ENCODE data around the gene ELAVL1.
A peak's percentile ranks its signal among the peaks of the same experiment; 100 is the strongest.

ELAVL1 gene

DNA sequence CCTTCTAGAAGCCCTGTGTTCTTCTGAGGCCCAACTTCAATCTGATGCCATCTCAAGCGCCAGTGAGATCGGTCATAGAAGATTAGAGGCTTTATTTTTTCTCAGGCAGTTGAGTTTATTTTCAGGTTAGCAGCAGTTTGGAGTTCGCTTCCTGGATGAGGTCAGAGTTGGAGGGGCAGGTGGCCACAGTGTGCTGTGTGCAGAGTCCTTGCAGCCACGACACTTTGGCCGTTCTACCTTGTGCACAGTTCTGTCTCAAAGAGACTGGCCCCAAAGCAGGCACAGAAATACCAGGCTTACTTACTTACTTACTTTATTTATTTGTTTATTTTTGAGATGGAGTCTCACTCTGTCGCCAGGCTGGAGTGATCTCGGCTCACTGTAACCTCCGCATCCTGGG is 15.9 kb upstream of the ELAVL1 start:
- DNase-seq (ENCODE audit: low read depth) = no peak

GRCh38 chr19:8020681-8021080 is 15.2 kb upstream of the ELAVL1 start:
- no peak for DNase-seq (ENCODE audit: low read depth)

GRCh38 chr19:8017808-8018207 is 12.4 kb upstream of the ELAVL1 start:
- peak; percentile 16 for DNase-seq (ENCODE audit: low read depth)

DNA sequence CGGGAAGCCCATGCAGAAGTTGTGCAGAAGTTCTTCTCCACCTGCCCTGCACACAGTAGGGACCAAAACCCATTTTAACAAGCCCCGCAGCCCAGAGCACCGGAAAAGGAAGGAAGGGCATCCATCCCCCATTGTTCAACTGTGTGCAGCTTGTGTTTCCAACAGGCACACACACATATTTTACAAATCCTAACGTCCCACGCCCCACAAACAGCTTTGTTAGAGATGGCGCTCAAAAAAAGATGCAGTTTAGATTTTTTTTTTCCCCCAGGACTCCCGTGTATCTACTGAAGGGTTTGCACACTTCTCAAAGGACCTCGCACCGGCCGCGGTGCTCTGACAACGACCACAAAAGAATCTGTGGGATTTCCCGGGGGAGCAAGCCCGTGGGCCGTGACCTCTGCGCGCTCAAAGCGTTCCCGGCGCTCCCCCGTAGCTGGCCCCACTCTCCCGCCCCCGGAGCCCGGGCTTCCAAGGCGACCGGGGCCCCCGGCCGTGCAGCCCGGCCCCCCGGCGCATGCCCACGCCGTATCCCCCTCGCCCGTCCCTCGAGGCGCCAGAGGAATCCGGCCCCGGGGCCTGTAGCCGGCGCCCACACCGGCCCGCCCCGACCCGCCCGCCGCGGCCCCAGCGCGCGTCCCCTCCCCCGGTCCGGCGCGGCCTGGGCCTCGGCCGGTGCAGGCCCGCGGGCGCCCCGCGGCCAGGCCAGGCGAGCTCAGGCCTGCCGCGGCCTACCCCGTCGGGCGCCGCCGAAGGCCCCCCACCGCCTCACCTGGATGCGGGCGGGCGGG is 523 bp downstream of the ELAVL1 start:
- DNase-seq (ENCODE audit: low read depth) = no peak

GRCh38 chr19:8004001-8004400 is 1.4 kb downstream of the ELAVL1 start:
- no peak for DNase-seq (ENCODE audit: low read depth)

DNA sequence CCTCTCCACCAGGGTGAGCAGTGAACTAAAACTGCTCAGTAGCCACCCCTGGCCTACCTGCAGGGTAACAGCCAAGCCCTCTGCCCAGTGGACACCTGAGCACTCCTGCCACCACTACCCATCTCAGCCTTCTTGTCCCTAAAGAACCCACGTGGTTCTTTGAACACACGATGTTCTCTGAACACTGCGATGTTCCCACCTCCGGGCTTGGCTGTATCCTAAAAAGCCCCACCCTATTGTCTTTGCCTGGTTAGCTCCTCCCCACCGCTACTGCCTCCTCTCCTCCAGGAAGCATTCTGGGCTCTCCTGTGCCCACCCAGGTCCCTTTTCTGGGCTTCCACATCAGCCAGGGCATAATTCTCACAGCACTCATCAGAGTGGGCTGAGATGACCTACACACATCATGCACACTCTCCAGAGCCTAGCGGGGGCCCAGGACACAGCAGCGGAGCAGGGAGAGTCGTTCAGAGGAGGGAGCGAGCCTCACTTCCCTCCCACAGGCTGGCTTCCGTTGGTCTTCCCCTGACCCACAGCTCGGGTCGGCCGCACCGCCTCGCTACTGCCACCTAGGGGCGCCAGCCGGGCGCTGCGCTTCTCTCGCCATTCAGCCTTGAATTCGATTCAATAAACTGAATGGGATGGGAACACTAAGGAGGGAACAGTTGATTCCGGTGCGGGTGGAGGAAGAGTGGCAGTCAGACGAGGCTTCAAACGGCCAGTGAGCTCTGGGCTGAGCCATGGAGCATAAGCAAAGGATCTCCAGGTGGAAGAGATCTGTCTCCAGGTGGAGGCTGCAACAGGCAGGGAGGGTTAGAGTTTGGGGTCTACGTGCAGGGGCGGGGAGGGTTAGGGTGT is 3.2 kb downstream of the ELAVL1 start:
- peak; percentile 46 for DNase-seq (ENCODE audit: low read depth)

DNA sequence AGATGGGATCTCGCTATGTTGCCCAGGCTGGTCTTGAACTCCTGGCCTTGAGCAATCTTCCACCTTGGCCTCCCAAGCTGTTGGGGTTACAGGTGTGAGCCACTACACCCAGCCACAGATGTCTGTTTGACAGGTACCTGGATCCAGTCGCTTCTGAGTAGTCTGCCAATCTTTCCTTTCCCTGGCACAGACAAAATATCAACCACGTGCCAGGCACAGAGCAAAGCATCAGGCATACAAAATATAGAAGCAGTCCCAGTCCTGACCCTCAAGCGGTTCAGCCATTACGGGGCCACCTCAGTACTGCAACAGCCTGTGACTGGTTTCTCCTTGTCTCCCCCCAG is 3.8 kb downstream of the ELAVL1 start:
- no peak for DNase-seq (ENCODE audit: low read depth)

GRCh38 chr19:8000298-8001038 is 5.0 kb downstream of the ELAVL1 start:
- no peak for DNase-seq (ENCODE audit: low read depth)

DNA sequence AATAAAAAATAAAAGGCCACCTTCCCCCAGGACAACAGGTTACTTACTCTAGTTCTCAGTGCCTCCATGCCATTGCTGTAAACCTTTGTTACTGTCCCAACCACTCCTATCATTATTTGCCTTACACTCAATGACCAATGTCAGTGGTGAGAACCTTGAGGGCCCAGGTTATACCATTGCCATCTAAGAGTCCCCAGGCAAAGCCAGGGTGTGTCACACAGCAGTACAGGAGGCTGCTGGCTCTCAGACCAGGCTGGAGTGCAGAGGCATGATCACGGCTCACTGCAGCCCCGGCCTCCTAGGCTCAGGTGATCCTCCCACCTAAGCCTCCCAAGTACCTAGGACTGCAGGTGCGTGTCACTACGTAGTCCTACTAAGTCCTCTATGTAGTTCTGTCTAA is 6.1 kb downstream of the ELAVL1 start:
- no peak for DNase-seq (ENCODE audit: low read depth)

- no peak for DNase-seq (ENCODE audit: low read depth)
These were observed 7.5 kb downstream of the ELAVL1 start for GRCh38 chr19:7997809-7998480.

- DNase-seq (ENCODE audit: low read depth) = no peak
These were observed 8.6 kb downstream of the ELAVL1 start for GRCh38 chr19:7996883-7997282.

- no peak for DNase-seq (ENCODE audit: low read depth)
These were observed 9.7 kb downstream of the ELAVL1 start for GRCh38 chr19:7995810-7996158.

- no peak for DNase-seq (ENCODE audit: low read depth)
These were observed 10.3 kb downstream of the ELAVL1 start for GRCh38 chr19:7994928-7995809.

DNA sequence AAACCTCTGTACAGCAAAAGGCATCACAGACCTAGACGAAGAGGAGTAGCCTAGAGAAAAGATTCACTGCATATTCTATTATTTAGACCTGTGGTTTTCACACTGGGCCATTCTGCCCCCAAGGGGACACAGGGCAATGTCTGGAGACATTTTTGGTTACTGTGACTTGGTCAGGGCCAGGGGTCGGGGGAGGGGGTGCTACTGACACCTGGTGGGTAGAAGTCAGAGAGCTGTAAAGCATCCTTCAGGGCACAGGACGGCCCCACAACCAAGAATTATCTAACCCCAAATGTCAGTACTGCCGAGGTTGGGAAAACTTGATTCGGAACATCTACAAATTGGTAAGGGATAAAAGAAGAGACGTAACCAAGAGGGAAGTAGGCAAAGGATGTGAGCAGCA is 11.3 kb downstream of the ELAVL1 start:
- no peak for DNase-seq (ENCODE audit: low read depth)

DNA sequence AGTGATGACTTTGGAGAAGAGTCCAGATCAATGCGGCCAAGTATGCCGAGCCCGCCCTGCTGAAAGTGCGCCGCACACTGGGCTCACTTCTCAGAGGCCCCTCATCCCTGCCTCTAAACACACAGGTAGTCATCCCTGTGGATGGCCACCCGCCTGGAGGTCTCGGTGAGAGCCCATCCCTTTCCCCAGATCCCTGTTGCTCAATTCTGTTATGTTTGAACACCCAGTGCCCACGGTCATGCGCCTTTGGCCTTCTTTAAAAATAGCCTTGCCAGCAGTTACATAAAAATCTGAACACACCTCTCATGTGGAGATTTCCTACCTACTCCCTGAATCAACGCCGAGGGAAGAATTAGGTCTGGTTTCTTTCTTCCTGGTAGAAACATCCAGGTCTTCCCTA is 11.9 kb downstream of the ELAVL1 start:
- DNase-seq (ENCODE audit: low read depth) = no peak

DNA sequence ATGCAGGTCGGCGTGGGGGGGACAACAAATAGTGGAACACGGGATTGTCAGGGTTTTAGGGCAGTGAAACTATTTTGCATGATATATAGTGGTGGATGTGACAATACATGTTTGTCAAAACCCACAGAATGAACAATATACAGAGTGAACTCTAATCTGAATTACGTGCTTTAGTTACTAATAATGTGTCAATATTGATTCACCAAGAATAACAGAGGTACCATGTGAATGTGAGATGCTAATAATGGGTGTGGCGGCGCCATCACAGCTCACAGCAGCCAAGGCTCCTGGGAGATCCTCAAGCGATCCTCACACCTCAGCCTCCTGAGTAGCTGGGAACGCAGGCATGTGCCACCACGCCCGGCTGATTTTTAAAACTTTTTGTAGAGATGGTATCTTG is 12.9 kb downstream of the ELAVL1 start:
- no peak for DNase-seq (ENCODE audit: low read depth)

GRCh38 chr19:7989071-7989575 is 16.3 kb downstream of the ELAVL1 start:
- no peak for DNase-seq (ENCODE audit: low read depth)

- no peak for DNase-seq (ENCODE audit: low read depth)
These were observed 17.1 kb downstream of the ELAVL1 start for GRCh38 chr19:7988307-7988706.

DNA sequence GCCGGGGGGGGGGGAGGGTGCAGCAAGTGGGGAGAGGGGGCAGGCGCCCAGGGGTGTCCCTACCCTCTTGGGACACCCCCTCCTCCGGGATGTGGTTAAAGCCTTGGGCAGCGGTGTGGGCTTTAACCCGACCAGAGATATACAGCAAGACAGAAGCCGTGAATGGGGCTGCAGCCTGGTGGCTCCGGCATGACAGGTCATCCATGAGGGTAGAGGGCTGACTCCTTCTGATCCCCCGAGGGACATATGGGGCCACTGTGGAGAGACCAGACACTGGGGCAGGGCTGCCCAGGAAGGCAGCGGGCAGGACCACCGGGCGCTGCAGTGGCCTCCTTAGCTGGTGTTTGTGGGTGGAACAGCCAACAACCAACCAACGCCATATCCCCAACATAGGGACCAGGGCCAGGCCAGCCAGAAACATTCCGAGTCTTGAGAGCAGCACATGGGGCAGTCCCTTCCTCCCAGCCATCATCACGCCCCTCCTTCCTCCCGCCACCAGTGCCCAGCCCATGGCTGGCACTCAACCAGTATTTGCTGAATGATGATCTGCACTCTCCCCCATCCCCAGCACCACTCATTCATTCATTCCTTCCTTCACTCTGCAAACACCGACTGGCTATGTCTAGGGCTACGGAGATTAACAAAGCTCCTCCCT is 18.2 kb downstream of the ELAVL1 start:
- no peak for DNase-seq (ENCODE audit: low read depth)

DNA sequence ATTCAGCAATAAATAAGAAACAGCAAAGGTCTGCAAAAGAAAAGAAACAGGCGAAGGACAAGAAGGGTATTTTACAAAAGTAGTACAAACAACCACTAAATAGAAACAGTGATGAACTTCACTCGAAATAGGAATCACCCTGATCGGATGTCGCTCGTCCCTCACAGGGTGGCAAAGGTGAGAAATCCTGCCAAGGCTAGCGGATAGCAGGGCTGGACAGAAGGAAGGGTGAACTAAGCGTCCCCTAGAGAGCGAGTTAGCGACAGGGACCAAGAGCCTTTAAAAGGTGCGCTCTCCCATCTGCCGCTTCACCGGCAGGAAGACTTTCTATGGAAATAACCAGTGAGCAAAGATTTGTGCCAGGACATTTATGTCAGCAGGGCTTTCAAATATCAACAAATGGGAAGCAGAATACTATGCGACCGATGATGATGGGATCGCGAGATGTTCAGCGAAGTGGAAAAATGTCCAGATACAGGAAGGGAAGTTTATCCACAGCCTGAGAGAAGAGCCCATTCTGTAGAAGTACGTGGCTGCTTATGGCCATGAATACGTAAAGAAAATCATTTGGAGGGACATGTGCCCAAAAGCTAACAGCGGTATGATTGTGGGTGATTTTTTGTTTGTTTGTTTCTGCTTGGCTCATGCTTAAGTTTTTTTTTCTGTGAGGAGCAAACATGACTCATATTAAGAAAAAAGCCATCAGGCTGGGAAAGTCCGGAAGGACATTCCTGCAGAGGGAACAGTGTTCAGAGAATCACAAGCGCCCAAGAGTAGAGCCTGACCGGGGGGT is 18.9 kb downstream of the ELAVL1 start:
- DNase-seq (ENCODE audit: low read depth) = no peak
